Skin of body (tissue), 2 donors: Measurements from ENCODE around the gene TMEM163. TPM values are rescaled to one million over a fixed set of nuclear protein-coding genes. Genes with fewer than 3 reads are reported as not detected.
"Not testable (repeated sequence)": the region's sequence is repeated elsewhere in the genome, so short reads cannot be mapped to it uniquely, and the experiment has no call there.

Source experiments
- DNase-seq: peaks from one replicate; lab custom pipeline; 2025; lab: John Stamatoyannopoulos, UW
- total RNA-seq: library from RNA; depleted of rRNA; stranded (reverse); fragments of >200 nt; gene quantifications from one replicate; pipeline ENCODE4 v1.2.3, GENCODE V29; 2014

Gene TMEM163
- total RNA-seq, 1 donor from 2014 or later: 0.59 TPM

DNA sequence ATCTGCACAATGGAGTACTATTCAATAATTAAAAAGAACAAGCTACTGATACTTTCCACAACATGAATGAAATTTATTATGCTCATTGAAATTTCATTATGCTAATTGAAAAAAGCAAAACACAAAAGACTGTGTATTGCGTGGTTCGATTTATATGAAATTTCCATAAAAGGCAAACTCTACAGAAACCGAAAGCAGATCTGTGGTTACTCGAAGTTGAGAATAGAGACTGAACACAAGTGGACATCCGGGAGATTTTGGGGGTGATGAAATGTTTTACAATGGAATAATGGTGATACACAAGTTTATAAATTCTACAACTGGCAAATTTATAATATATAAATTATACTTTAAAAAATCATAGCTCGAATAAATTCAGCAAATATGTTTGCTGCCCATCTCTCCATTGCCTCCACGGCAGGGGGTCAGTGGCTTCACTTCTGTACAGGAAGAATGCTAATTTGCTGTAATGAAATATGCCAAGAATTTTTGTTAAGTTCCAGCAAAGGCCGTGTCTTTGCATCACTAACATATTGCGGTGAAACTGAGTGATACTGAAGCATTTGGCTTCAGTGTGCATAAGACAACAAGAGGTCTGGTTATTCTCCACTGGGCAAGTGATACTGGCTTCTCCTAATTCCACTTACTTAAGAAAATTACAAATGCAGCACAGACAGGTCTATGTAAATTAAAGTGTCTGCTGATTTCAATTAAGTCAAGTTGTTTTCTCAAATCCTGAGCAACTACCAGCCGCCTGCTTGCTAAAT, 96.7 kb downstream of the TMEM163 start:
- no peak for DNase-seq

DNA sequence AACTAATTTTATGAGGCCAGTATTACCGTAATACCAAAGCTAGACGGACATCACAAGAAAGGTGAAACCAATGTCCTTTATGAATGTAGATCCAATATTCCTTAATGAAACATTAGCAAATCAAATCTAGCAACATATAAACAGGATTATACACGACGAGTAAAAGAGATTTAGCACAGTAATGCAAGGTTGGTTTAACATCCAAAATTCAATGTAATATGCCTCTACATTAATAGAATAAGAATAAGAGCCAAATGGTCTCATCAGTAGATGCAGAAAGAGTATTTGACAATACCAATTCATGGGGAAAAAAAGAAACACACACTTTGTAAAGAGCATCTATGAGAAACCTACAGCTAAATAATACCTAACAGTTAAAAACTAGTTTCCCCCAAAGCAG, 99.5 kb downstream of the TMEM163 start:
- no peak for DNase-seq

DNA sequence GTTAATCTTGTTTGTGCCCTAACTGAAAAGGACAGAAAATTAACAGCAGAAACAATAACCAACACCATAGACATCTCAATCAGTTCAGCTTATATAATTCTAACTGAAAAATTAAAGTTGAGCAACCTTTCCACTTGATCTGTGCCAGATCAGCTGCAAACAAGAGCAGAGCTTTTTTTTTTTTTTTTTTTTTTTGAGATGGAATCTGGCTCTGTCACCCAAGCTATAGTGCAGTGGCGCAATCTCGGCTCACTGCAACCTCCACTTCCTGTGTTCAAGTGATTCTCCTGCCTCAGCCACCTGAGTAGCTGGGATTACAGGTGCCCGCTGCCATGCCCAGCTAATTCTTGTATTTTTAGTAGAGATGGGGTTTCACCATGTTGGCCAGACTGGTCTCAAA, 103.3 kb downstream of the TMEM163 start:
- DNase-seq: not testable (repeated sequence)

DNA sequence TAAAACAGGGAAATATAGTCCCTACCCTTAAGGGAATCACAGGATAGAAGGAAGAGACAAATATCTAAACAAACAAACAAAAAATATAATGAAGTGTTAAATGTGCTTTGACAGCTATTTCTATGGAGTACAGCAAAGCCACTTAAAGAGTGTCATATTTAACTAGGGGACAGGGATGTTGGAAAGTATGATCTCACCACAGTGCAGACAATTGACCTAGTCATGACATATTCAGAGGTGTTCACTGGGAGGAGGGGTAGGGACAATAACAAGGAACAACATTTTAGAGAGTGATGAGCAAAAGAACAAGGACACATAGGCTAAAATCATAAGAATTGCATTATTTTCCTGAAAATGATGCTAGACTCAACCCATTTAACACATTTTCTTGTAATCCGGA, 107.5 kb downstream of the TMEM163 start:
- no peak for DNase-seq

DNA sequence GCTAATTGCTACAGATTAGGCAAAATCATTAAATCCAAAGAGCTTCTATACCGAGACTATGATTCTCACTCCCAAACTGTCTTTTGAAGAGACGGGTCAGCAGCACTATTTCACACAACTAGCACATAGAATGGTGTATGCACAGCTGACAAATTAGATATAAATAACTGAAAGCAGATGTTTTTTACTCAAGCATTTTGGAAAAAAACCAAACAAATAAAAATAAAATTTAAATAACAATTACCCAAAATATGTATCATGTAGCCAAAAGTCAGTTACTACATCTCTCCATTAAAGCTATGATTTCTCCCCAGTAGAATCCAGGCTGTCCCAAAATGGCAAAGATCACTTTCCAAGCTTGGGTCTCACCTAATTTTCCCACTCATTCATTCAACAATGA, 107.9 kb downstream of the TMEM163 start:
- no peak for DNase-seq

DNA sequence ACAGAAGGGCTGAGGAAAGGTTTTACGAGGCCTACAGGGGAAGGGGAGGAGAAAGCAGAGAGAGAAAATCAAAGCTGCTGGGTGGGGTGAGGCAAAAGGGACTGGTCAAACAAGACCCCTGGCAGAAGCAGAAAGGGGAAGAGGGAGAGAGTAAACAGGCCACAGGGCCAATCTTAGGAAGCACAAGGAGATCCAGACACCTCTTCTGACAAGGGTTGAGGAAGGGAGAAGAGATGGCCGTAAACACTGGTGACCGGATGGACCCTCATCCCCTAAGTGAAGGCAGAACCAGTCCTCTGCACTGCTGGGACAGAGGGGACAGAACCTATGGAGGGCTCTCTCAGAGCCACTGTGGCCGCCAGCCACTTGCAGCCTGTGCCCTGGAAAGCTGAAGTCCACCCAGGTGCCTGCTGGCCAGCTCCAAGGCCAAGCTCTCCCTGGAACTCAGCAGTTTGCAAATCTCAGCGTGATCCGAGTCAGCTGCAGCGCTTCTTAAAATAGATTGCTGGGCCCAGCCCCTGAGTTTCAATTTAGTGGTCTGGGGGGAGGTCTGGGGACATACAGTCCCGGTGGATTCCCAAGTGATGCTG, 108.8 kb downstream of the TMEM163 start:
- no peak for DNase-seq

DNA sequence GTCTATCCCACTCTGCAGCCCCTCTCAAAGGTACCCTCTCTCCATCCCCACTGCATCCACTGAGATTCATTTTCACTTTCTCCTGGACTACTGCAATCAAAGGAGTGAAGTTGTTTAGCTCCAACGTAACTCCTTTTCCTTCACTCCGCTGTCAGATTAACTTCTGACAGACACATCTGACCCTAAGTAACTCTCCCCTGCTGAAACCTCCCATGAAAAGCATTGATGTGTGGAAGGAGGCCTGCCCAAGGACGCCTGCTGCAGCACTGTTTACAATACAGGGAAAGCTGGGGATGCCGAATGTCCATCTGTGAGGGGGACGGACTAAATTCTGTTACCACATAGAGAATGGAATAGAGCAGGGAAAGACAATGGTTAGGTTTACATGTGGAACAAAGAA, 114.8 kb downstream of the TMEM163 start:
- DNase-seq: no peak

DNA sequence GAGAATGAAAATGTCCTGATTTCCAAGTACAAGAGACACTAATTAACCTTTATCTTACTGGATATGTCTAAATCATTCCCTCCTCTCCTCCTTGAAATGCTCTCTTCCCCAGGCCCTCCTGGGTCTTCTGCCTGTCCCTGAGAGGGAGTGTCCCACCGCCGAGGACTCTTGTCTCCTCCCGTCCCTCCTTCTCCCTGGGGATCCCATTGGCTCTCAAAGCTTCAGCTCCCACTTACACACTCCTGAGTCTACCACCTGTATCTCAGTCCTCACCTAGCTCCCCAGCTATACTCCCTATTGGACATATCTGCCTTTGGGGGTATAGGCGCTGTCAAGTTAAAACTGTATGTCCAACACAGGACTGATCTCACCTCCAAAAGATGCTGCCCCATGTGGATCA, 116.1 kb downstream of the TMEM163 start:
- no peak for DNase-seq

DNA sequence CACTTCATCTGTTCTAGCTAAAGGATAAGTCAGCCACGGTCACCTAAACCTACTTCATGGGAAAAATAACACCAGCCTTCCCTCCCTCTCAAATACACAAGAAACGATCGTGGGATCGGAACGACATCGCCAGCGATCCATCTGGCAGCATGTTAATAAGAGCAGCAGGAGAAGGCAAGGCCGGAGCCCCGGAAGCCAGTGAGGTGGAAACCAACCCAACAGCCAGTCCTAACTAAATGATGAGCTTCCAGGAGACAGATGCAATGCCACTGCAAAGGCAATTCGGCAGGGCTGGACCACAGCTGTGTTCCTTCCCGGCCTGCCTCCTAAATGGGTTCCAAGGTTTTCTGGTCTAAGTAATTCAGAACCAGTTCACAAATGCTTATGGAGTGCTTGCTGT, 117.5 kb downstream of the TMEM163 start:
- no peak for DNase-seq

DNA sequence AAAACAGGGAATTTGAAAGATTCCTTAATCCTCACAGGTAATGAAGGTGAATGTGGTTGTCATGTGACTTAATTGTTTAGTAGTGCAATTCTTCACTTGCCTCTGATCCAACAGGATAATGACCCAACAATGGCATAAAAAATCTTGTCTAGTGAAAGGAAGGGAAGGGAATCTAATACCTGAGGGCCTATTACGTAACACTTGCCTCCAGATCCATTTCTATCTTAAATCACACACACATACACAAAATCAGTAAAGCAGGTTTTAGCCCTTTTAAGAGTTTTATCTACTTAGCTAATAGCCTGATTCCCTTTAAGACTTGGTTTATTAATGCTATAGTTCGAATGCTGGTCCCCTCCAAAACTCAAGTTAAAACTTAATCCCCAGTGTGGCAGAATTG, 118.6 kb downstream of the TMEM163 start:
- DNase-seq: no peak

DNA sequence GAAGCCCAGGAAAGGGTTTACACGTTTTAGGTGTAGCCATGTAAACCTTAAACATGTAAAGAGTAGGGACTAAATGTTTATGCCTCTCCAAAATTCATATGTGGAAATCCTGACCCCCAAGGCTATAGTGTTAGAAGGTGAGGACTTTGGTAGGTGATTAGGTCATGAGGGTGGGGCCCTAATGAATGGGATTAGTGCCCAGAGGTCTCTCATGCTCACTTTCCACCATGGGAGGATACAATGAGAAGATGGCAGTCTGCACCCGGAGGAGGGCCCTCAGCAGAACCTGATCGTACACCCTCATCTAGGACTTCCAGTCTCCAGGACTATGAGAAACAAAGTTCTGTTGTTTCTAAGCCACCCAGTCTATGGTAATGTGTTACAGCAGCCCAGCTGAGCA, 119.6 kb downstream of the TMEM163 start:
- DNase-seq: no peak

DNA sequence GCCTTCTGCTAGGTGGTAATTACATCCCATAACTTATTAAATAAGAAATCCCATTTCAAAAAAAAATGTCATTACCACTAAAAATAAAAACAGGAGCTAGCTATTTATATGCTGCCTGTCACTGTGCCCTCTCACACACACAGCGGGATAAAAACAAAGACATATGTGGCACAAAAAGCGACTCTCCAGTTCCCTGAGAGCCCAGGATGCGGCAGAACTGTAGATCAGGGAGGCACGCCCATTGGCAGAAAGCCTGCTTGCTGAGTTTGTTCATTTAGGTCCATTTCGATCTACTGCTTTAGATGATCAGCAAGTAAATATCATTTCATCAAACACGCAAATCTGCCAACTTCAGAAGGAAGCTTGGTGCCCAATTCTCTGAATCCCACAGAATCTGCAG, 124.4 kb downstream of the TMEM163 start:
- DNase-seq: no peak

DNA sequence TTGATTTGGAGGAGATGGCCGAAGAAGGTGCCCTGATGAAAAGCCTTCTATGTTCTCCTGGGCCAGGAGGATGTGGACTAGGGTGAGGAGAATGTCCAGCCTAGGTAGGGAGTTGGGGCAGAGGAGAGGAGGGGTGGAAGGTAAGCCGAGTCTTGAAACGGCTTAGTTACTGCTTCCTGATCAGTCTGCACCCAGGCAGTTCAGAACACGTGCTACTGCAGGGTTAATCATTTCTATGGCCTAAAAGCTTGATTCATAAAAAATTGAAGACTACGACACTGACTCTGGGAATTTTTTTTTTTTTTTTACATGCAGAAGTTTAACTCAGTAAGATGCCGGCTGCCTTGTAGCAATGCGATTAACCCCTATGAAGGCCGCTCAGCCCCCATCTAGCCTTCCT, 125.3 kb downstream of the TMEM163 start:
- no peak for DNase-seq

DNA sequence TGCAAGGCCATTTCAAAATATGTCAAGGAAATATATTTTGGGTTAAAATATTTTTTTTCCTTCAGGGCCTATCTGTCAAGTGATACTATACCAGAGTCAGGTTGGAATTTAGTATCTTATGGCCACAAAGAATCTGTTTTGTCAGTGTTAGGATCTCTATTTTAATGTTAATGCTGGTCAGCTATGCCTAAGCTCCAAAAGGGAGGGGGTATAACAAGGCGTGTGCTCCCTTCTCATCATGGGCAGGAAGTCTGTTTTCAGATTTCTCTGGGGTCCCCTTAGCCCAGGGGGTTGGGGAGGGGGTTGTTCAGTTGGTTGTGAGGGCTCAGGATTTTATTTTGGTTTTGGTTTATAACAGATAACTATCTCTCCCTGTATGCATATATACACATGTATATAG, 126.4 kb downstream of the TMEM163 start:
- DNase-seq: no peak

DNA sequence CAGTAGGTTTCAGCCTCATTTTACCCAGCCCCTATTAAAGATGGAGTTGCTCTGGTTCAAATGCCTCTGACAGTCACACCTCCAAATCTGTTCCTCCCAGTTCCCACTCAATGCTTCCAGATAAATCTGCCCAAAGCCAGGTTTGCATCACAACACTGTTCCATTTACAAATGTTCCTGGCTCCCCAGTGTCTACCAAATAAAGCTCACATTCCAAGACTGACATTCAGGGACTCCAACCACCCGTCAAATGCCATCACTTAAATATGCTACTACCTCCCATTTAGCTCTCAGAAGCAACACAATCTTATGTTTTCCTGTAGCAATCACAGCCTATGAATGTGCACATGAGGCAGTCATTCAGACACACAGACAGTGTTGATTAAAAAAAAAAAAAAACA, 127.3 kb downstream of the TMEM163 start:
- no peak for DNase-seq

DNA sequence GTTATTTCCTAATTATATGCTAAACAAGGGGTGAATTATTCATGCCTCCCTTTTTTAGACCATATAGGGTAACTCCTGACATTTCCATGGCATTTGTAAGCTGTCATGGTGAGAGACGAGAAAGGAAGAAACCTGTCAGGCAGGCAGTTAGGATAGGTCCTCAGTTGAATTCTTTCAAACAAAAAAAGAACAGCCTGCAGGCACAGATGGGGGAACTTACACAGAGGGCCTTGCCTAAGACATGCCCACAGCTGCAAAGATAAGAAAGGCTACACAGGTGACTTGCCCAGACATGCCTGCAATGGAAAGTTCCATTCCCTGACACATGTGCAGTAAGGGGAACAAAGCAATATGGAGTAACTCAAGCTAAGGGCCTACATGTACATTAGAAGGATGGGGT, 128.1 kb downstream of the TMEM163 start:
- no peak for DNase-seq

DNA sequence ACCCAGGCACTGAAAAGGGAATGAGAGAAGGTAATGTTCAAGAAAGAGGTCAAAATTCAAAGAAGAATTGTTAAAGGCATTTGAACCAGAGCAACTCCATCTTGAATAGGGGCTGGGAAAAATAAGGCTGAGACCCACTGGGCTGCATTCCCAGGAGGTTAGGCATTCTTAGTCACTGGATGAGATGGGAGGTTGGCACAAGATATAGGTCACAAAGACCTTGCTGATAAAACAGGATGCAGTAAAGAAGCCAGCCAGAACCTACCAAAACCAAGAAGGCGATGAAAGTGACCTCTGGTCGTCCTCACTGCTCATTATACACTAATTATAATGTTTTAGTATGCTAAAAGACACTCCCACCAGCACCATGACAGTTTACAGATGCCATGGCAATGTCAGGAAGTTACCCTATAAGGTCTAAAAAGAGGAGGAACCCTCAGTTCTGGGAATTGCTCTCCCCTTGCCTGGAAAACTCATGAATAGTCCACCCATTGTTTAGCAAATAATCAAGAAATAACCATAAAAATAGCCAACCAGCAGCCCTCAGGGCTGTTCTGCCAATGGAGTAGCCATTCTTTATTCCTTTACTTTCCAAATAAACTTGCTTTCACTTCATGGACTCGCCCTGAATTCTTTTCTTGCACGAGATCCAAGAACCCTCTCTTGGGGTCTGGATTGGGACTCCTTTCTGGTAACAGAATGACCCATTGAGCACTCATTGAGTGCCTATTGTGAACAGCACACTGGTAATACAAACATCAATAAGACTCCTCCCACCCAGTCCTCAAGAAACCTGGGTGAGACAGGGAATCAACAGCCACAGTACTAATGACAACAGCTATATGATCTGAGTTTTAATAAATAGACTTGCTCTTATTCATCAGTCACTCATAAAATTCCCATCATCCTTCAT, 129.4 kb downstream of the TMEM163 start:
- DNase-seq: not testable (repeated sequence)

DNA sequence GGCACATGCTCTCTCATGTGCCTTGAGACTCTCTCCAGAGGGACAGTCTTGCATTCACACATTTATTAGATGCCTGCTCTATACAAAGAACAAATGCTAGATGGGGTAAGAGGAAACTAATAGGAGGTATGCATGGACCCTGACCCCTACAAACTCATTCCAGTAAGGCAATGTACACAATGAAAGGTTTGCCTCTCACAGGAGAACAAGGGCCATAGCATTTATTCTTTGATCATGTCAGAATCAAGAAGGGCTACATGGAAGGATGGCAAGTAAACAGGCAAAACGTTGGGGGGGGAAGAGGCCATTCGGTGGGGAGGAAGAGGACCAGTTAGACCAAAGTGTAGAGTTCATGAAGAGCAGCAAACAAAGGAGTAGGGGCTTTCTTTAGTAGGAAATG, 130.2 kb downstream of the TMEM163 start:
- DNase-seq: no peak

DNA sequence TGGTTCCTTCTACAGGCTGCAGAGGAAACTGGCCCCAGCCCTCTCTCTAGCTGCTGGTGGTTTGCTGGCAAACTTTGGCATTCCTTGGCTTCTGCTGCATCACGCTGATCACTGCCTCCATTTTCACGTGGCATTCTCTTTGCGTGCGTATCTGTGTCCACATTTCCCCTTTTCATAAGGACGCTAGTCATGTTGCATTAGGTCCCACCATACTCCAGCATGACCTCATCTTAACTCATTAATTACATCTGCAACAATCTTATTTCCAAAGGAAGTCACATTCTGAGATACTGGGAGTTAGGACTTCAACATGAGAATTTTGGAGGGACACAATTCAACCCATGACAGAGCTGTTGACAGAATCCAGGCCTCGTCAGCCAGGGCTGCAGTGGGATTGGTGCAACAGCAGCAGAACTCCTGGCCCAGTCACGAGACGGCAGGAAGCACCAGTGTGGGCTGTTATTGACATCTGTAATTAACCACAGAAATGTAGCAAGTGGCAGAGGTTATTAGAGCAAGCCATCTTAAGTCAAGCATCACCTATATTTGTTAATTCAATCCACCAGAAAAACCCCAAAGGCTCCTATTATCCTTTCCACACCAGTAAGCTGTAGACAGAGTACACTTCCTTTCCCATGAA, 132.4 kb downstream of the TMEM163 start:
- DNase-seq: no peak

DNA sequence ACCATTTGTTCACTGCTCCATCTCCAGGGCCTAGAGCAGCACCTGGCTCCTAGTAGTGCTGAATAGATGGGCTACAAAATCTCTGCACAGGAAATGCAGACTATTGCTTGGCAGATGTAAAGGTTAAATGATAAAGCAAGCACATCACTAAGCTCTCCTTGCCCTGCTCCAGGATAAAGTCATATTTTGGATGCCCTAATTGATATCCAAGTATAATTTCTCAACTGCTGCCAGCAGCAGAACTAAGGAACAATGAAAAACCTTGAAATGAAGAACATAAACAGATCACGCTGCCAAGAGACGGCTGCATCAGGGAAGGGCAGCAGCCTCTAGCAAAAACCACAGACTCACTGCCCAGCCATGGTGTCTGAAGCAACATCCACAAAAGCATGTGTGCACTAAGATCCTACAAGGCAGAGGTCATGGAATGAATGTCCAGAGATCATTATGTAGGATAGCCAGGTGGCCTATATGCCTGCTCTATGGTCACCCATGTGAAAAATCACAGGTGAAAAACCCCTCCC, 134.7 kb downstream of the TMEM163 start:
- no peak for DNase-seq

DNA sequence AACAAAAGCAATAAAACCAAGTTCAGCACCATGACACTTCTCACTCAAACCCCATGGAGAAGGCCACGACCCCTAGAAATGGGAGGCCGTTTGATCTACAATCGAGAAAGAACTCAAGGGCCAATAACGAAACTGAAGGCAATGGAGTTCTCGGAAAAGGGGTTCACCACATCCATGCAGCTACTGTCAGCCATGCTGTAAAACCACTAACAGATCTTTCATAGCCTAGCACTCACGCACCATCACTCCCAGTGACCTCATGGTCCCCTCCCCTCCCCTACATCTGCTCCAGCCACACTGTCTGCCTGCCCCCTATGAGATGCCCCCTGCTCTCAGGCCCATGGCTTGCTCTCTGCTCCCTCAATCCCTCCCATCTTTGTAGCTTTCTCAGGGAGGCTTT, 135.3 kb downstream of the TMEM163 start:
- DNase-seq: no peak

DNA sequence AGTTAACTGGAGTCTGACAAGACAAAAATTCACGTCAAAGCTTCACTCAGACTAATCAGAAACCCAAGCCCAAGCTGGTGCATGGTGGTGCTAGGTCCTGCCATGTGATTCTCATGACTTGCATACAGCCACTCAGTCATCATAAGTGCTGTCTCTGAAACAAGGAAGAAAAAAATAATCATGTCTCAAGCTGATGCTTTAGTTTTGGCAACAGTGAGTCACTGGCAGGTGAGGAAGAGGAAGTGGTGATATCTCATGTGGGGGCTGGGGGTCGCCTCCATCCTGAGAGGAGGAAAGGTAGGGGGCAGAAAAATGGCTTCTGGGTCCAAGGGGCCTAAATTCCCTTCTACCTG, 136.3 kb downstream of the TMEM163 start:
- DNase-seq: no peak
